Caco-2 (cell line): ENCODE data around the gene CDH12. TPM values are rescaled to one million over a fixed set of nuclear protein-coding genes. Genes with fewer than 3 reads are reported as not detected.
"Not testable (repeated sequence)": the region's sequence is repeated elsewhere in the genome, so short reads cannot be mapped to it uniquely, and the experiment has no call there.

Source experiments
- BruUV-seq: library from RNA; stranded (reverse); fragments of 400-500 nt; replicated peaks from 2 replicates; lab custom pipeline; 2021; lab: Mats Ljungman, UMichigan
- CTCF ChIA-PET: fragments of 300-600 bp; sonication (Branson Sonifier 250); formaldehyde crosslinking; loops from one replicate; lab custom pipeline; 2022; ENCODE audit warnings: antibody characterized with exemption; lab: Charles Lee
- POLR2A ChIA-PET: fragments of 300-600 bp; sonication (Branson Sonifier 250); formaldehyde crosslinking; loops from one replicate; lab custom pipeline; 2022; ENCODE audit warnings: antibody characterized with exemption; lab: Charles Lee
- DNase-seq, 2 experiments: peaks; one replicate each; pipeline versions ENCODE4 v3.0.0 to v3.0.0-alpha.2; 2020 to 2022
- H3K27me3 ChIP-seq: replicated peaks from 2 replicates; pipeline ENCODE4 v1.6.0; 2011; ENCODE audit warnings: low read length; ENCODE audit not compliant: control insufficient read depth, insufficient read depth
- H3K36me3 ChIP-seq: 2 replicates; pipeline ENCODE4 v1.5.1; 2011; ENCODE audit warnings: low read length; ENCODE audit not compliant: control insufficient read depth, insufficient read depth
- H3K4me1 ChIP-seq: fragments of 250-450 bp; sonication (Bioruptor Pico); 2 replicates; pipeline ENCODE4 v1.5.1; 2020; ENCODE audit warnings: mild to moderate bottlenecking
- H3K4me3 ChIP-seq: 2 replicates; pipeline ENCODE4 v1.5.1; 2011; ENCODE audit warnings: low read depth, mild to moderate bottlenecking, control low read depth, low read length
- H3K9me3 ChIP-seq: fragments of 250-450 bp; sonication (Bioruptor Pico); 2 replicates; pipeline ENCODE4 v1.5.1; 2020; ENCODE audit warnings: mild to moderate bottlenecking, moderate library complexity
- H3K27ac Mint-ChIP-seq: one replicate; pipeline ENCODE4 v1.8.0; 2022; ENCODE audit warnings: mixed read lengths; ENCODE audit not compliant: unreplicated experiment
- H3K27me3 Mint-ChIP-seq: one replicate; pipeline ENCODE4 v1.8.0; 2022; ENCODE audit warnings: mixed read lengths; ENCODE audit not compliant: insufficient read depth, unreplicated experiment
- H3K36me3 Mint-ChIP-seq: one replicate; pipeline ENCODE4 v1.8.0; 2022; ENCODE audit warnings: mild to moderate bottlenecking, mixed read lengths; ENCODE audit not compliant: insufficient read depth, unreplicated experiment
- H3K4me1 Mint-ChIP-seq: one replicate; pipeline ENCODE4 v1.8.0; 2022; ENCODE audit warnings: low read depth, mixed read lengths; ENCODE audit not compliant: unreplicated experiment
- H3K4me3 Mint-ChIP-seq: one replicate; pipeline ENCODE4 v1.8.0; 2022; ENCODE audit warnings: mild to moderate bottlenecking, moderate library complexity, mixed read lengths; ENCODE audit not compliant: unreplicated experiment
- H3K9me3 Mint-ChIP-seq: one replicate; pipeline ENCODE4 v1.8.0; 2022; ENCODE audit warnings: mixed read lengths; ENCODE audit not compliant: unreplicated experiment
- CTCF ChIP-seq, 2 experiments: fragments of 200-600 bp in 1 of 2; IDR thresholded peaks; 1 replicate in 1 of 2; 2 replicates in 1 of 2; pipeline versions ENCODE4 v1.5.1 to v1.8.0; 2011 to 2022; ENCODE audit warnings: antibody characterized with exemption in 1 of 2, control low read depth in 1 of 2, inconsistent platforms in 1 of 2, low read depth in 1 of 2, low read length in 1 of 2, mild to moderate bottlenecking in 1 of 2, moderate library complexity in 1 of 2; ENCODE audit not compliant: insufficient read depth in 1 of 2, severe bottlenecking in 1 of 2, unreplicated experiment in 1 of 2
- intact Hi-C: fragments of 100-400 bp; cut with micrococcal nuclease; formaldehyde crosslinking; loops from one replicate; pipeline ENCODE4 v1.10.0; 2022; ENCODE audit not compliant: unreplicated experiment
- total RNA-seq: library from RNA; stranded (reverse); gene quantifications from 2 replicates; pipeline ENCODE4 v1.2.3, GENCODE V29; 2022

Gene CDH12
- total RNA-seq, 1 experiment from 2014 or later, result not detected

GRCh38 chr5:22776285-22776684, 76.9 kb downstream of the CDH12 start:
- no peaks in the 10 kb centered on the region for H3K9me3 ChIP-seq
- H3K4me1 Mint-ChIP-seq, result no peaks in the 10 kb centered on the region
- no peaks in the 10 kb centered on the region for H3K27me3 Mint-ChIP-seq
- no peaks in the 10 kb centered on the region for H3K4me1 ChIP-seq
- ChIA-PET POLR2A (no interaction called here), CTCF (no interaction called here)
- intact Hi-C loops, result no loop called here
- no peaks in the 10 kb centered on the region for H3K9me3 Mint-ChIP-seq
- H3K36me3 ChIP-seq, result no peaks in the 10 kb centered on the region
- no peak overlapping the region for H3K27ac Mint-ChIP-seq
- no peak for DNase-seq
- H3K36me3 Mint-ChIP-seq, result no peaks in the 10 kb centered on the region
- no peak overlapping the region for H3K4me3 ChIP-seq
- no peaks in the 10 kb centered on the region for H3K27me3 ChIP-seq
- no peak overlapping the region for H3K4me3 Mint-ChIP-seq
- TF ChIP-seq CTCF (IDR thresholded peaks at IDR 0.05; ENCODE audit: insufficient read depth in 1 of 2, low read depth in 1 of 2, low read length in 1 of 2, severe bottlenecking in 1 of 2, unreplicated experiment in 1 of 2), result no peak
- no TSS peak for BruUV-seq

GRCh38 chr5:22774214-22774613, 78.9 kb downstream of the CDH12 start:
- H3K27me3 ChIP-seq, H3K4me3 Mint-ChIP-seq, CTCF ChIA-PET, H3K4me3 ChIP-seq, BruUV-seq, H3K9me3 ChIP-seq, H3K27ac Mint-ChIP-seq, H3K27me3 Mint-ChIP-seq, H3K9me3 Mint-ChIP-seq, H3K36me3 Mint-ChIP-seq, H3K4me1 Mint-ChIP-seq, intact Hi-C loops, POLR2A ChIA-PET, H3K4me1 ChIP-seq, DNase-seq, H3K36me3 ChIP-seq: not testable (repeated sequence)

DNA sequence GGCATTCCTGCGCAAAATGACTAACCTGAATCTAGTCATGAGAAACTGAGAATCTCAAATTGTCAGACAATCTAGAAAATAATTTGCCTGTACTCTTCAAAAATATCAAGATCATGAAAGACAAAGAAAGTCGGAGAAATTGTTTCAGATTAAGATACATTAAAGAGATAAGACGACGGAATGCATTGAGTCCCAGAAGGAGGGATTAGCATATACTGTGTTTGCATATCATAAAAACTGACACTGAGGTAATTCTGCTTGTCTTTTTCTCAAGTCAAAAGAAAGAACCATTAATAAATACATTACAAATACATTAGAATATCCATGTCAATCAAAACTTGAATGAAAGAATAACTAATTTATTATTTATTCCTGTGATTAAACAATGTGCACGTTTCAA, 88.4 kb downstream of the CDH12 start:
- no peaks in the 10 kb centered on the region for H3K27me3 Mint-ChIP-seq
- Histone ChIP-seq H3K36me3 (no peaks in the 10 kb centered on the region), H3K4me3 (no peak overlapping the region), H3K4me1 (0 out of 2 replicates have a peak, but pooled peaks cover 5% of the 10 kb centered on the region), H3K9me3 (no peaks in the 10 kb centered on the region), H3K27me3 (no peaks in the 10 kb centered on the region)
- H3K9me3 Mint-ChIP-seq, result no peaks in the 10 kb centered on the region
- no peak for TF ChIP-seq CTCF (IDR thresholded peaks at IDR 0.05; ENCODE audit: insufficient read depth in 1 of 2, low read depth in 1 of 2, low read length in 1 of 2, severe bottlenecking in 1 of 2, unreplicated experiment in 1 of 2)
- intact Hi-C loops, result no loop called here
- no peak overlapping the region for H3K27ac Mint-ChIP-seq
- no peak for DNase-seq
- ChIA-PET POLR2A (no interaction called here), CTCF (no interaction called here)
- no peak overlapping the region for H3K4me3 Mint-ChIP-seq
- H3K4me1 Mint-ChIP-seq, result no peaks in the 10 kb centered on the region
- BruUV-seq, result no TSS peak
- no peaks in the 10 kb centered on the region for H3K36me3 Mint-ChIP-seq

DNA sequence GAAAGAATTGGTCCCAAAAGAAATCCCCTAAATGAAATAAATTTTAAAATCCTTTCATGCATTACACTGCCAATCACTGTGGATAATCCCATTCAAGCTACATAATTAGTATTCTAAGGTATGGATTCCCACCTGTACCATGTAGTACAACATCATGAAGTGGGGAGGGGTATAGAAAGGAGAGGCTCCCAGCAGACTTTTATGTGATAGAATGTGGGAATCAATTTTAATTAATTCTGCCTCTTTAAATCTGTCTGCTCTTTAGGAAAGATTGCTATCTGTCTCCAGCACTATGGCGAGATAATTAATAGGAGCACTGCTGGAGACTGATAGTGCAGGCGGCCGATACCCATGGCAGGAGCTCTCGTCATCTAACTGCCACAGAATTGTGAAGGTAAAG, 95.4 kb downstream of the CDH12 start:
- ChIA-PET POLR2A (no interaction called here), CTCF (no interaction called here)
- BruUV-seq, result no TSS peak
- Histone ChIP-seq H3K9me3 (no peaks in the 10 kb centered on the region), H3K4me1 (peaks cover 10% of the 10 kb centered on the region), H3K4me3 (no peak overlapping the region), H3K36me3 (no peaks in the 10 kb centered on the region), H3K27me3 (no peaks in the 10 kb centered on the region)
- no peak for TF ChIP-seq CTCF (IDR thresholded peaks at IDR 0.05; ENCODE audit: insufficient read depth in 1 of 2, low read depth in 1 of 2, low read length in 1 of 2, severe bottlenecking in 1 of 2, unreplicated experiment in 1 of 2)
- no peaks in the 10 kb centered on the region for H3K4me1 Mint-ChIP-seq
- intact Hi-C loops, result no loop called here
- H3K27me3 Mint-ChIP-seq, result peaks cover 3% of the 10 kb centered on the region
- H3K36me3 Mint-ChIP-seq, result no peaks in the 10 kb centered on the region
- H3K27ac Mint-ChIP-seq, result no peak overlapping the region
- no peak for DNase-seq
- H3K9me3 Mint-ChIP-seq, result no peaks in the 10 kb centered on the region
- H3K4me3 Mint-ChIP-seq, result no peak overlapping the region
